CD14-positive monocyte (primary cell): ENCODE data around the gene GREB1. TPM values are rescaled to one million over a fixed set of nuclear protein-coding genes. Genes with fewer than 3 reads are reported as not detected.

ENCODE experiments used
- DNase-seq, 3 donors: peaks; one replicate each; pipeline ENCODE4 v3.0.0-alpha.2; 2011 to 2022
- H2AFZ ChIP-seq: 2 replicates; pipeline ENCODE4 v1.6.0; 2012; ENCODE audit warnings: mild to moderate bottlenecking, low read depth, low read length, inconsistent platforms; ENCODE audit not compliant: insufficient read depth, poor library complexity, severe bottlenecking
- H3K27ac ChIP-seq, 2 donors: 1 replicate in 1 of 2; 2 replicates in 1 of 2; pipeline ENCODE4 v1.5.1; 2012 to 2013; ENCODE audit warnings: low read length in 2 of 2, control low read depth in 1 of 2, inconsistent platforms in 1 of 2, low read depth in 1 of 2, mild to moderate bottlenecking in 1 of 2
- H3K27me3 ChIP-seq, 2 donors: one replicate each; pipeline versions ENCODE4 v1.6.0 to v1.6.1; 2011 to 2013; ENCODE audit warnings: low read length in 2 of 2; ENCODE audit not compliant: control insufficient read depth in 2 of 2, insufficient read depth in 2 of 2
- H3K36me3 ChIP-seq, 2 donors: replicated peaks in 1 of 2; 1 replicate in 1 of 2; 2 replicates in 1 of 2; pipeline versions ENCODE4 v1.5.1 to v1.6.1; 2012 to 2013; ENCODE audit warnings: low read length in 2 of 2, control low read depth in 1 of 2, inconsistent platforms in 1 of 2, mild to moderate bottlenecking in 1 of 2; ENCODE audit not compliant: insufficient read depth in 2 of 2, control insufficient read depth in 1 of 2
- H3K4me1 ChIP-seq, 2 donors: 1 replicate in 1 of 2; 2 replicates in 1 of 2; pipeline versions ENCODE4 v1.5.1 to v1.6.1; 2012 to 2013; ENCODE audit warnings: low read length in 2 of 2, control low read depth in 1 of 2, inconsistent platforms in 1 of 2, mild to moderate bottlenecking in 1 of 2, moderate library complexity in 1 of 2; ENCODE audit not compliant: insufficient read depth in 2 of 2, control insufficient read depth in 1 of 2
- H3K4me2 ChIP-seq: replicated peaks from 2 replicates; pipeline ENCODE3; 2012; ENCODE audit warnings: low read length, moderate library complexity, mild to moderate bottlenecking; ENCODE audit not compliant: poor library complexity, severe bottlenecking; ENCODE audit errors: extremely low read depth
- H3K4me3 ChIP-seq, 3 experiments: fragments of 200-600 bp in 1 of 3; sonication (generic) in 1 of 3; replicated peaks in 1 of 3; 1 replicate in 2 of 3; 2 replicates in 1 of 3; pipeline ENCODE4 v1.5.1; 2011 to 2013; ENCODE audit warnings: low read length in 3 of 3, mild to moderate bottlenecking in 3 of 3, control low read depth in 2 of 3, low read depth in 2 of 3, inconsistent platforms in 1 of 3, moderate library complexity in 1 of 3
- H3K79me2 ChIP-seq: 2 replicates; pipeline ENCODE4 v1.6.0; 2012; ENCODE audit warnings: mild to moderate bottlenecking, control low read depth, inconsistent platforms, low read length, moderate library complexity; ENCODE audit not compliant: insufficient read depth
- H3K9ac ChIP-seq: 2 replicates; pipeline ENCODE4 v1.6.0; 2017; ENCODE audit warnings: low read length, mild to moderate bottlenecking; ENCODE audit not compliant: insufficient read depth, poor library complexity, severe bottlenecking
- H3K9me3 ChIP-seq, 2 donors: replicated peaks in 1 of 2; 1 replicate in 1 of 2; 2 replicates in 1 of 2; pipeline versions ENCODE4 v1.5.1 to v1.6.1; 2012 to 2013; ENCODE audit warnings: low read length in 2 of 2, control low read depth in 1 of 2; ENCODE audit not compliant: control insufficient read depth in 1 of 2, insufficient read depth in 1 of 2
- H4K20me1 ChIP-seq: 2 replicates; pipeline ENCODE4 v1.6.0; 2012; ENCODE audit warnings: mild to moderate bottlenecking, low read length, control low read depth, moderate library complexity; ENCODE audit not compliant: insufficient read depth
- H3K27ac Mint-ChIP-seq, 7 donors: one replicate each; pipeline ENCODE4 v1.8.0; 2020; ENCODE audit warnings: mild to moderate bottlenecking in 7 of 7, mixed read lengths in 7 of 7, moderate library complexity in 6 of 7, inconsistent platforms in 2 of 7
- H3K27me3 Mint-ChIP-seq, 3 donors: one replicate each; pipeline ENCODE4 v1.8.0; 2021 to 2022; ENCODE audit warnings: low read depth in 3 of 3, mild to moderate bottlenecking in 3 of 3, mixed read lengths in 3 of 3, moderate library complexity in 3 of 3, inconsistent platforms in 1 of 3
- H3K36me3 Mint-ChIP-seq, 2 donors: one replicate each; pipeline ENCODE4 v1.8.0; 2020; ENCODE audit warnings: mixed read lengths in 2 of 2, inconsistent platforms in 1 of 2, mild to moderate bottlenecking in 1 of 2
- H3K4me1 Mint-ChIP-seq: one replicate; pipeline ENCODE4 v1.8.0; 2020; ENCODE audit warnings: mild to moderate bottlenecking, mixed read lengths
- H3K4me3 Mint-ChIP-seq, 2 donors: one replicate each; pipeline ENCODE4 v1.8.0; 2020; ENCODE audit warnings: mild to moderate bottlenecking in 2 of 2, mixed read lengths in 2 of 2, moderate library complexity in 1 of 2
- H3K9me3 Mint-ChIP-seq, 7 donors: one replicate each; pipeline ENCODE4 v1.8.0; 2020 to 2022; ENCODE audit warnings: mixed read lengths in 7 of 7, mild to moderate bottlenecking in 6 of 7, moderate library complexity in 6 of 7, inconsistent platforms in 2 of 7
- WGBS: methylation state at CpG from one replicate; pipeline ENCODE4 v1.1.5; 2013; ENCODE audit warnings: missing lambda C conversion rate; ENCODE audit not compliant: insufficient coverage; 5-methylcytosine and 5-hydroxymethylcytosine counted together
- intact Hi-C, 2 donors: fragments of 100-400 bp; cut with micrococcal nuclease; formaldehyde crosslinking; loops; one replicate each; pipeline versions ENCODE4 v1.15.0 to v1.15.1; 2023
- polyA plus RNA-seq, 3 donors: library from polyadenylated mRNA; depleted of rRNA in 1 of 3; unstranded in 2 of 3; stranded (reverse) in 1 of 3; fragments of 300-500 nt in 2 of 3; fragments of >200 nt in 1 of 3; fragmentation: Illumina TruSeq in 2 of 3; gene quantifications; 1 replicate in 2 of 3; 2 replicates in 1 of 3; pipeline ENCODE4 v1.2.3, GENCODE V29; 2012 to 2021
- TF ChIP-seq, protein P1 (sequence below): fragments of 200-600 bp; IDR thresholded peaks from one replicate; pipeline ENCODE4 v1.8.0; 2022; ENCODE audit warnings: antibody characterized with exemption, mild to moderate bottlenecking

GREB1 gene
- polyA plus RNA-seq, 3 donors, result not detected

GRCh38 chr2:11534071-11534745, 363 bp downstream of the GREB1 start:
- H3K36me3 ChIP-seq, result no peaks in the 10 kb centered on the region
- DNase-seq, result no peak
- H3K27ac ChIP-seq, result no peak overlapping the region
- no peak overlapping the region for H3K4me3 Mint-ChIP-seq
- intact Hi-C loops, result no loop called here
- H2AFZ ChIP-seq, result no peak overlapping the region
- no peaks in the 10 kb centered on the region for H3K79me2 ChIP-seq
- H3K27ac Mint-ChIP-seq, result peak overlapping the region in 1 of 7 donors; percentile 68
- no peak overlapping the region for H3K9ac ChIP-seq
- H3K27me3 Mint-ChIP-seq, result peaks cover 24 to 47% (median 39%) of the 10 kb centered on the region in 3 donors
- H3K4me1 Mint-ChIP-seq, result peaks cover 18% of the 10 kb centered on the region
- H3K4me1 ChIP-seq, result peaks cover 14 to 15% of the 10 kb centered on the region in 2 donors
- H3K4me2 ChIP-seq, result peak overlapping the region; percentile 12
- H3K4me3 ChIP-seq, result no peak overlapping the region
- H3K36me3 Mint-ChIP-seq, result no peaks in the 10 kb centered on the region
- TF ChIP-seq, protein P1, sequence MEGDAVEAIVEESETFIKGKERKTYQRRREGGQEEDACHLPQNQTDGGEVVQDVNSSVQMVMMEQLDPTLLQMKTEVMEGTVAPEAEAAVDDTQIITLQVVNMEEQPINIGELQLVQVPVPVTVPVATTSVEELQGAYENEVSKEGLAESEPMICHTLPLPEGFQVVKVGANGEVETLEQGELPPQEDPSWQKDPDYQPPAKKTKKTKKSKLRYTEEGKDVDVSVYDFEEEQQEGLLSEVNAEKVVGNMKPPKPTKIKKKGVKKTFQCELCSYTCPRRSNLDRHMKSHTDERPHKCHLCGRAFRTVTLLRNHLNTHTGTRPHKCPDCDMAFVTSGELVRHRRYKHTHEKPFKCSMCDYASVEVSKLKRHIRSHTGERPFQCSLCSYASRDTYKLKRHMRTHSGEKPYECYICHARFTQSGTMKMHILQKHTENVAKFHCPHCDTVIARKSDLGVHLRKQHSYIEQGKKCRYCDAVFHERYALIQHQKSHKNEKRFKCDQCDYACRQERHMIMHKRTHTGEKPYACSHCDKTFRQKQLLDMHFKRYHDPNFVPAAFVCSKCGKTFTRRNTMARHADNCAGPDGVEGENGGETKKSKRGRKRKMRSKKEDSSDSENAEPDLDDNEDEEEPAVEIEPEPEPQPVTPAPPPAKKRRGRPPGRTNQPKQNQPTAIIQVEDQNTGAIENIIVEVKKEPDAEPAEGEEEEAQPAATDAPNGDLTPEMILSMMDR, result no peak
- H4K20me1 ChIP-seq, result no peaks in the 10 kb centered on the region
- H3K9me3 Mint-ChIP-seq, result no peaks in the 10 kb centered on the region
- no peaks in the 10 kb centered on the region for H3K9me3 ChIP-seq
- H3K27me3 ChIP-seq, result peaks cover 14 to 33% of the 10 kb centered on the region in 2 donors
- WGBS, result 58% methylated on average over 5 of the region's 7 CpGs

- Mint-ChIP-seq H3K4me1 (peaks cover 18% of the 10 kb centered on the region), H3K27me3 (peaks cover 24 to 51% (median 39%) of the 10 kb centered on the region in 3 donors), H3K4me3 (no peak overlapping the region), H3K9me3 (no peaks in the 10 kb centered on the region), H3K36me3 (no peaks in the 10 kb centered on the region), H3K27ac (peak overlapping the region in 2 of 7 donors; percentile 38 to 68)
- Histone ChIP-seq H3K79me2 (no peaks in the 10 kb centered on the region), H2AFZ (no peak overlapping the region), H3K9me3 (no peaks in the 10 kb centered on the region), H3K4me2 (no peak overlapping the region), H3K27me3 (peaks cover 12 to 33% of the 10 kb centered on the region in 2 donors), H3K9ac (no peak overlapping the region), H3K4me1 (peaks cover 14 to 15% of the 10 kb centered on the region in 2 donors), H3K27ac (no peak overlapping the region), H3K36me3 (no peaks in the 10 kb centered on the region), H4K20me1 (no peaks in the 10 kb centered on the region), H3K4me3 (no peak overlapping the region)
- intact Hi-C loops, result no loop called here
- 82% methylated on average over 7 of the region's 7 CpGs for WGBS
- TF ChIP-seq, protein P1, result peak; percentile 57
- no peak for DNase-seq
Observed at GRCh38 chr2:11534746-11535484, 1.1 kb downstream of the GREB1 start.
